ENCODE data around the gene MAPK6. TPM values are rescaled to one million over a fixed set of nuclear protein-coding genes. Genes with fewer than 3 reads are reported as not detected.
"Not testable (repeated sequence)": the region's sequence is repeated elsewhere in the genome, so short reads cannot be mapped to it uniquely, and the experiment has no call there.

The MAPK6 gene
- total RNA-seq, 1 donor = 135 TPM

DNA sequence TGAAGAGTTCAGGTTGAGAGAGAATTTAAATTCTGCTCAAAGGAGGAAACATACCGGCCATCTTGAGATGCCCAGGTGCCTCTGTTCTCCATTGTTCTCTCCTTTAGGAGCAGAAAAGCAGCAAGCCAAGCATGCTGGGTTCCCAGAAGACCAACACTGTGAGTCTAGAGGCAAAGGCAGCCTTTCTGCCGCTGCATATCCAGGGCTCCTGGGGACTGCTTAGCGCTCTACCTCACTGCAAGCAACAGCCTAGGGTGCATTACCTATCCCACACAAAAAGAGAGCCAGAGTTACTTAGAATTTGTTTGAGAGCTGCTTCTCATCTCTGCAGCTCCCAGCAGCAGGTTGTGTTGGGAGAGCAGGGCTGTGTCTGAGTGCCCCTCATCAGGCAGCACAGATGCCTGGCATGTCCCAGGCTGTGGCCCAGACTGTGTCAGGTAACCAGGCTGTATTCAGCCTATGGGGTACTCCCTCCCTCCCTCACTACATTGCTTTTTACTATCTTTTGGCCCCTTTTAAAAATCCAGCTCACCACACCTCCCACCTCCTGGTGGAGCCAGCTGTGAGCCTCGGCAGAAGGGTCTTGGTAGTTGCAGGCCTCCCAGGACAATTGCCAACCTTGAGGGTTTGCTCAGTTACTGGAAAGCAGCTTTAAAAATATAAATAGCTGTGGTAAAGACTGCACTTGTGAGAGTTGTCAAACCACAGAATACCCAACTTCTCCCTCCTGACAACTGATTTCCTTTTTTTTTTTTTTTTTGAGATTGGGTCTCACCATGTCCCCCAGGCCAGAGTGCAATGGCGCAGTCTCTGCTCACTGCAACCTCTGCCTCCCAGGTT is 63.4 kb downstream of the MAPK6 start:
- DNase-seq (ENCODE audit: low read depth) = peak; percentile 61
- TF ChIP-seq, protein P1, sequence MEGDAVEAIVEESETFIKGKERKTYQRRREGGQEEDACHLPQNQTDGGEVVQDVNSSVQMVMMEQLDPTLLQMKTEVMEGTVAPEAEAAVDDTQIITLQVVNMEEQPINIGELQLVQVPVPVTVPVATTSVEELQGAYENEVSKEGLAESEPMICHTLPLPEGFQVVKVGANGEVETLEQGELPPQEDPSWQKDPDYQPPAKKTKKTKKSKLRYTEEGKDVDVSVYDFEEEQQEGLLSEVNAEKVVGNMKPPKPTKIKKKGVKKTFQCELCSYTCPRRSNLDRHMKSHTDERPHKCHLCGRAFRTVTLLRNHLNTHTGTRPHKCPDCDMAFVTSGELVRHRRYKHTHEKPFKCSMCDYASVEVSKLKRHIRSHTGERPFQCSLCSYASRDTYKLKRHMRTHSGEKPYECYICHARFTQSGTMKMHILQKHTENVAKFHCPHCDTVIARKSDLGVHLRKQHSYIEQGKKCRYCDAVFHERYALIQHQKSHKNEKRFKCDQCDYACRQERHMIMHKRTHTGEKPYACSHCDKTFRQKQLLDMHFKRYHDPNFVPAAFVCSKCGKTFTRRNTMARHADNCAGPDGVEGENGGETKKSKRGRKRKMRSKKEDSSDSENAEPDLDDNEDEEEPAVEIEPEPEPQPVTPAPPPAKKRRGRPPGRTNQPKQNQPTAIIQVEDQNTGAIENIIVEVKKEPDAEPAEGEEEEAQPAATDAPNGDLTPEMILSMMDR (IDR thresholded peaks at IDR 0.05; ENCODE audit: insufficient read depth, low read depth, low read length) = peak; percentile 2
- no peak overlapping the region for H3K4me3 ChIP-seq (ENCODE audit: low read depth, low read length)

DNA sequence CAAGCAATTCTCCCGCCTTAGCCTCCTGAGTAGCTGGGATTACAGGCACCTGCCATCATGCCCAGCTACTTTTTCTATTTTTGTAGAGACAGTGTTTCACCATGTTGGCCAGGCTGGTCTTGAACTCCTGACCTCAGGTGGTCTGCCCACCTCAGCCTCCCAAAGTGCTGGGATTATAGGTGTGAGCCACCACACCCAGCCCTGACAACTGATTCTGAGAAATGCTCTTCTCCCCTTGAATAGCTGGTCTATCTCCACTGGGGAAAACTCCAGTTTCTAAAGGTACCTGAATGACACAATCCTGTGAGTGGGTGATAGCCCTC is 64.0 kb downstream of the MAPK6 start:
- H3K4me3 ChIP-seq (ENCODE audit: low read depth, low read length); DNase-seq (ENCODE audit: low read depth): not testable (repeated sequence)

DNA sequence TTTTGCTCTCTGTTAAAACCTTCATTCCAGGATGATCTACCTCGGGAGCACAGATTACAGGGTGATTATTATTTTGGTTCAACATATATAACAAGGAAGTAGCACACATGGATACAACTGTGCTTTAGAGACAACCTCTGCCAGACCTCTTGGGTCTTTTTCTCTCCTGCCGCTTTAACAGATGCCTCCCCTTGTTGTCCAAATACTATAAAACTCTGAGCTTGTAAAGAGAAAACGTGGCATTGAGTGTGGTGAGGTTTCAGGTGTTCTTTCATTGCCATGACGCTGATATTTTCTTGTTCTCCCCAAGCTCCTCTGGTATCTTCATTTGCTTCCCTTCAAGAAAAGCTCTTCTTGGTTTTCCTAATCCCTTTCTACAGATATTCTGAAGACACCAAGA is 64.6 kb downstream of the MAPK6 start:
- TF ChIP-seq, protein P1 (IDR thresholded peaks at IDR 0.05; ENCODE audit: insufficient read depth, low read depth, low read length) = no peak
- no peak for DNase-seq (ENCODE audit: low read depth)
- no peak overlapping the region for H3K4me3 ChIP-seq (ENCODE audit: low read depth, low read length)

- H3K4me3 ChIP-seq (ENCODE audit: low read depth, low read length) = no peak overlapping the region
- TF ChIP-seq, protein P1 (IDR thresholded peaks at IDR 0.05; ENCODE audit: insufficient read depth, low read depth, low read length) = no peak
- DNase-seq (ENCODE audit: low read depth) = no peak
Observed at GRCh38 chr15:52085299-52085698, 66.3 kb downstream of the MAPK6 start.

DNA sequence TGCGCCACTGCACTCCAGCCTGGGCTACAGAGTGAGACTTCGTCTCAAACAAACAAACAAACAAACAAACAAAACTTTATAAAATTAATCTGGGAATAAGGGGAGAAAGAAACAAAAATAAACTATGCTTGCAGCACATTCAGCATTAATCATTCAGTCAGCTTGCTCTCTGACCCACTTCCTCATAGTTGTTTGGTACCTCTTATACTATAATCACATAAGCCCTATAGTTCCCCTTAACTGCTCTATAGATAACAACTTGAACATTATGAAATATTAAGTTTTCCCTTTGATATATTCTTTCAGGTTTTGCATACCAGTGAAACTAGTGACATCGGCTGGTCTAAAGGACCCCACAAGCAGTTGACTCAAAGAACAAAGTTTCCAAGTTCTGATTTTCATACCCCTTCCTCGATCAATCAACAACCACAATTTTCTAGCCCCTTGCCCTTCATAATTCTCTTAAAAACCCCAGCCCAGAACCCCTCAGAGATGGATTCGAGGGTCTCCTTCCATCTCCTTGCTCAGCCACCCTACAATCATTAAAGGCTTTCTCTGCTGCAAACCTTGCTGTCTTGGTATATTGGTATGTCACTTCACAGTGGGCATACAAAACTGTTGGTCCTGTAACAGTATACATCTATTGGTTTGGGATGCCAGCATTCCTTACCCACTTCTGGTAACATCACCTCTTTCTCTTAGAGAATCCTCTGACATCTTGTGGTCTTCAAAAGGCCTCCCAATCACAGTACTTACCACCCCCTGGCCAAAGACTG is 67.2 kb downstream of the MAPK6 start:
- no peak for DNase-seq (ENCODE audit: low read depth)
- TF ChIP-seq, protein P1 (IDR thresholded peaks at IDR 0.05; ENCODE audit: insufficient read depth, low read depth, low read length) = no peak
- no peak overlapping the region for H3K4me3 ChIP-seq (ENCODE audit: low read depth, low read length)

DNA sequence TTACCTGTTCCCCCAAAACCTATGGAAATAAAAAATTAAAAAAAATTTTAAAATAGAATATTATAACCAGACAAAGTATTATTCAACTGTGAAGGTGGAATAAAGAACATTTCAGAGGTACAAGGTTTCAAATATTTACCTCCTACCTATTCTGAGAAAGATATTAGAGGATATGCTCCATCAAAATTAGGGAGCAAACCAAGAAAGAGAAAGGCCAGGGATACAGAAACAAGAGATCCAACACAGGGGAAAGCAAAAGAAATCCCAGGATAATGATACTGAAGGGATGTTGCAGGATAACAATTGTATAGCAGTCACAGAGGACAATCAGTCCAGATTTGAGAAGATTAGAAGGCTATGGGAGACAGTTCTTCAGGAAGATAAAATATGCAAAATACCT is 71.2 kb downstream of the MAPK6 start:
- DNase-seq (ENCODE audit: low read depth) = no peak
- TF ChIP-seq, protein P1 (IDR thresholded peaks at IDR 0.05; ENCODE audit: insufficient read depth, low read depth, low read length) = no peak
- no peak overlapping the region for H3K4me3 ChIP-seq (ENCODE audit: low read depth, low read length)

DNA sequence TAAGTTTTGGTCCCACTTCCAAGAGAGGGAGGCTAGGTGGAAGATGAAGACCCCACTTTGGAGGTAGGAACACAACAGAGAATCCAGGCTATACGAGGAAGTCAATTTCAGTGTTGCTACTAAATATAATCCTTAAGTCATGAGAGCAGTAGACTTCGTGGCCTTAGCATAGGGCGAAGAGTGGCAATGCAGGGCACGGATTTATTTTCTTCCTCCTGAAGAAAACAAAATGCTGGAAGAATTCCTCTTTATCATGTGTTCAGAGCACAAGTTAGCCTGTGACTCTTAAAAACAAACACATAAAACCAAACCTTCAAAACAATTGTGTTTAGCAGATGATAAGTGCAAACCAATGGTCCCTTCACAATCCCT is 74.1 kb downstream of the MAPK6 start:
- H3K4me3 ChIP-seq (ENCODE audit: low read depth, low read length) = no peak overlapping the region
- TF ChIP-seq, protein P1 (IDR thresholded peaks at IDR 0.05; ENCODE audit: insufficient read depth, low read depth, low read length) = no peak
- no peak for DNase-seq (ENCODE audit: low read depth)
